GM18909 (cell line): ENCODE data around the gene IDE.
A peak's percentile ranks its signal among the peaks of the same experiment; 100 is the strongest.

Experiments
- ATAC-seq: cut with Tn5 transposase; IDR thresholded peaks from one replicate; pipeline ENCODE4 v1.9.1; 2021; ENCODE audit warnings: mild to moderate bottlenecking; ENCODE audit not compliant: unreplicated experiment, poor library complexity

Gene IDE

GRCh38 chr10:92569071-92569470 lies 4.8 kb downstream of the IDE start:
- no peak for ATAC-seq

- no peak for ATAC-seq
These were observed 5.8 kb downstream of the IDE start for GRCh38 chr10:92567952-92568600.

DNA sequence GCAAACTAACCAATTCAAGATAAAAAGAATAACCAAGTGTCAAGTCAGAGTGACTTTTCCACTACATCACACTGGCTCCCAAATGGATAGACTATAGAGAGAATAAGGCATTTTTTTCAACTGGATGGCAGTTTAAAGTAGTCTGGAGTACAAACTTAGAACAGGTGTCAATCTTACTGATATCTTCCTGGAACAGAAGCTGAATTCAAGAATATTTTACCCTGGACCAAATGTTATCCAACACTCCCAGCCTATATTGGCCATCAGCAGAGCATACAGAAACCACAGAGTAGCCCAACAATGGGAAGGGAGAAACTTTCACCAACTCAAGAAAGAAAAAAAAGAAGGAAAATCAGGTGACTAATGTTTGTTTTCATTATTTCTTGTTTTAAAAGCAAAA lies 11.5 kb downstream of the IDE start:
- ATAC-seq, result no peak

DNA sequence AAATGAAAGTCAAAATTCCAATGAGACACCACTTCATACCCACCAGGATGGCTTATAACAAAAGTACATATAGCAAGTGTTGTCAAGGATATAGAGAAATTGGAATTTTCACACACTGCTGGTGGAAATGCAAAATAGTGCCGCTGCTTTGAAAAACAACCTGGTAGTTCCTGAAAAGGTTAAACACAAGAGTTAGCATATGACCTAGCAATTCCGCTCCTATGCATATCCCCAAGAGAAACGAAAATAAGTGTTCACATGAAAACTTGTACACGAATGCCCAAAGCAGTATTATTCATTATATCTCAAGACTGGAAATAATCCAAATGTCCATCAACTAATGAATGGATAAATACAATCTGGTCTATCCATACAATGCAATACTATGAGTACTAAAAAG lies 14.8 kb downstream of the IDE start:
- ATAC-seq, result no peak

- no peak for ATAC-seq
These were observed 19.9 kb downstream of the IDE start for GRCh38 chr10:92553959-92554358.

DNA sequence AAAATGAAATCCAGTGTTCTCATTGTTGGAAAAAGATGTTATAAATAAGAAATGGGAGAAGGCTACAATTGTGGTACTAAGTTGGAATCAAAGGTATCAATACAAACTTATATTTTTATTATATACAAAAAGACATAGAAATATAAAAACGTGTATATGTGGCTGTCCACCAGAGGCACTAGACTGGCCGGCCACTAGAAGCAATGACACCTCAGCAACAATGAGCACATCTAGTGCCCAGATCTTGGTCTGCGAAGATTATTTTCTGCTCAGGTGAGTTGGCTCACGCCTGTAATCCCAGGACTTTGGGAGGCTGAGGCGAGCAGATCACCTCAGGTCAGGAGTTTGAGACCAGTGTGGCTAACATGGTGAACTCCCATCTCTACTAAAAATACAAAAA lies 21.6 kb downstream of the IDE start:
- no peak for ATAC-seq

DNA sequence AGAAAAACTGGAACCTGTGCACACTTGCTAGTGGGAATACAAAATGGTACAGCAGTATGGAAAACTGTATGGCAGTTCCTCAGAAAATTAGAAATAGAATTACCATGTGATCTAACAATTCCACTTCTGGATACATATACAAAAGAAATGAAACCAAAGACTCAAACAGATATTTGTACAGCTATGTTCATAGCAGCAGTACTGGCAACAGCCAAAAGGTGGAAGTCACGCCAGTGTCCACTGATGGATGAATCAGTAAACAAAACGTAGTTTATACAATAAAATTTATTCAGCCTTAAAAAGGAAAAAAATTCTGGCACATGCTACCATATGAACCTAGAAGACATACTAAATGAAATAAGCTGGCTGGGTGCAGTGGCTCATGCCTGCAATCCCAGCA lies 23.0 kb downstream of the IDE start:
- ATAC-seq, result no peak

- ATAC-seq, result no peak
These were observed 26.2 kb downstream of the IDE start for GRCh38 chr10:92547676-92548075.

GRCh38 chr10:92545556-92545955 lies 28.3 kb downstream of the IDE start:
- ATAC-seq, result no peak

GRCh38 chr10:92544296-92544695 lies 29.6 kb downstream of the IDE start:
- no peak for ATAC-seq

DNA sequence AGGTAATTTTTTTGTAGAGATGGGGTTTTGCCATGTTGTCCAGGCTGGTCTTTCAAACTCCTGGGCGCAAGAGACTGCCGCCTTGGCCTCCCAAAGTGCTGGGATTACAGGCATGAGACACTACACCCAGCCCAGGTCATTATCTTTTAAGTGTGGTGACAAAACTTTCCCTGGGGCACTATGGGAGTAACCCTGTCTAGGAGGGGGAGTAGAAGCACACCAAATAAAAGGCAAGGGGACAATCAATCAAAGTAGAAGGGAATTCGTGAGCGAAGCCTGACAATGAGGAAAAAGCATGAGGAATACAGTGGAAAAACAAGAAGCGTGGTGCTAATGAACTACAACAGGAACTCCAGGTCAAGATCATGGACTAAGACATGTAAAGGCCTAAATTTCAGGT lies 31.4 kb downstream of the IDE start:
- no peak for ATAC-seq

GRCh38 chr10:92541583-92541982 lies 32.3 kb downstream of the IDE start:
- ATAC-seq, result no peak

DNA sequence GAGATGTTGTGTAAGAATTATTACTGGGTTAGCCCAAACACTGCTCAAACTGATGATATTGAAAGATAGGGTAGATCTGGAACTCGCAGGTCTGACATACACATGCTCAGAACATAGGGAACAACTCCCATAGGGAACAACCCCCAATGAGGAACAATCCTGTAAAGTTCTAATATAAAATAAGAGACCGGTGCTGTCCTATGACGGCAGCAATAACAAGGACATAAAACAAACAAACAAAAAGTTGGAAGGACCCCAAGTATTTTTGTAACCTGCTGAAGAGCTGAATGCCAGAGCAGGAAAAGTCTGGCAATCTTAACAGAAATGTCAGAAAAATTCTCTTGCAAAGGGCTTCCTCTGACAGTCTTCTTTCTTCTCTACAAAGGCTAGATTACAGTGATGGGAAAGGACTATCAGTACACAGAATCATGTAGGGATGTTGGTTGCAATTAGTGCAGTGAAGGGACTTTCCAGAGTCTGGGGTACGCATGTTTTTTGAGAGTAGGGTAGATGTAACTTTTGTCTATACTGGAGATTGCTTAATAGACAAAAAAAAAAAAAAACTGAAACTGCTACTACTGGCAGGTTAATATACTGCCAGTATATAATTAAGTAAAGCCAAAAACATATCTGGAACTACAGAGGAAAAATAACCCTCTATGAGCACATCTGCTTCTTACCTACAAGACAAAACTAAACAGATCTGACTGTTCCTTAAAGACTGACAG lies 35.5 kb downstream of the IDE start:
- no peak for ATAC-seq

- ATAC-seq, result no peak
These were observed 42.9 kb downstream of the IDE start for GRCh38 chr10:92530891-92531535.

DNA sequence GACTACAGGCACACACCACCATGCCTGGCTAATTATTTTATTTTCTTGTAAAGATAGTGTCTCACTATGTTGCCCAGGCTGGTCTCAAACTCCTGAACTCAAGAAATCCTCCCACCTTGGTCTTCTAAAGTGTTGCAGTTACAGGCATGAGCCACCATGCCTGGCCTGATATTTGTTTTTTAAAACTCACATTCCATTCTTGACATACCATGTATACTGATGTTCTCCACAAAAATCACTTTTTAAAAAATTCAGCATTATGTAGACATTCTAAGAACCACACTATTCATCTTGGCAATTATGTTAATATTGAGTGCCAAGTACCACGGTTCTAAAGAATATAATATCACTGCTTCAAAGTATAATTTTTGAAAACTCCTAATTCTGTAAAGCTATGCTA lies 43.5 kb downstream of the IDE start:
- ATAC-seq, result no peak

DNA sequence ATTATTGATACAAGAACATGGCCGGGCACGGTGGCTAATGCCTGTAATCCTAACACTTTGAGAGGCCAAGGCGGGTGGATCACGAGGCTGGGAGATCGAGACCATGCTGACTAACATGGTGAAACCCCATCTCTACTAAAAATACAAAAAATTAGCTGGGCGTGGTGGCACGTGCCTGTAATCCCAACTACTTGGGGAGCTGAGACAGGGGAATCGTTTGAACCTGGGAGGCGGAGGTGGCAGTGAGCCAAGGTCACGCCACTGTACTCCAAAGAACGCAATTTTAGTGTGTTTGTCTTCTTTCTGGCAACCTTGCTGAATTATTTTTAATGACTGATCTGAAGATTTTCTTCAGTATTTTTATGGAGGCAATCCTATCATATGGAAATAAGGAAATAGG lies 46.2 kb downstream of the IDE start:
- ATAC-seq, result no peak

DNA sequence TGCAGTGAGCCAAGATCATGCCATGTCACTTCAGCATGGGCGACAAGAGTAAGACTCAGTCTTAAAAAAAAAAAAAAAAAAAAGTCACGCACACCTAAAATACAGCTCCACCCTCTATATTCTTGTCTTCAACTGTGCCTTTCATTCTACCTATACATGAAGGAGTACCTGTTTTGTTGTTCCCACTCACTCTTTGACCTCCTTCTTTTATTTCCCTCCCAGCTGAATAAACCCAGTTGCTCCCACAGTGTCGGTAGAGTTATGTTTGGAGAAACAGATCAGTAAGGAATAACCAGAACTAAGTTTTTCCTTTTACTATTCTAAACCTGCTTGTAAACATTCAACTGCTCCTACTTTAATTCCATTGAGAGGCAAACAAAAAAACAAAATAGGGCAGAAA lies 50.3 kb downstream of the IDE start:
- ATAC-seq, result no peak

- peak; percentile 82 for ATAC-seq
These were observed 56.7 kb downstream of the IDE start for GRCh38 chr10:92517034-92517655.

DNA sequence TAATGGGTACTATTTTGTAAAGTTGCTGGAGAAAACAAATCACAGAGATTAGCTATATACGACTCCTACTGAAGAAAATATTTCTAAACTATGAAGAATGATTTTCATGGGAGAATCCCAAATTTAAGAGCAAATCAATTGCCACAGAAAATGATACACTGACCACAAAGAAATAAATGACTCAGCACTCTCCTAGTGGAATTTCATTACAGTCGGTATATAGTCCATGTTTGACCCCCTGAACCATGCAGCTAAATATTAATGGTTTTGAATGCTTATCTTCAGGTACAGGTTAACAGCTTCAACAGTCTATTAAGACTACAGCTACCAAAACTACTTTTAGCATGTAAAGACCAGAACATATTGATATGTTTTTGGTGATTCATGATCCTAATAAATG lies 65.0 kb downstream of the IDE start:
- ATAC-seq, result no peak

- no peak for ATAC-seq
These were observed 67.6 kb downstream of the IDE start for GRCh38 chr10:92506336-92506735.

GRCh38 chr10:92505044-92505443 lies 68.8 kb downstream of the IDE start:
- no peak for ATAC-seq
